BLaER1 treated with 17β-estradiol and CSF1 and Interleukin-3, amounts not matched to agents 10 nM and 100 nM (cell line): ENCODE measurements around the gene PRAMEF1.
"Not testable (repeated sequence)": the region's sequence is repeated elsewhere in the genome, so short reads cannot be mapped to it uniquely, and the experiment has no call there.

ENCODE experiments used
- H3K27ac ChIP-seq, 11 experiments: shearing (Covaris generic); formaldehyde crosslinking; 2 replicates each; pipeline ENCODE4 v1.8.1; 2022
- H3K27me3 ChIP-seq, 11 experiments: shearing (Covaris generic); formaldehyde crosslinking; 2 replicates each; pipeline ENCODE4 v1.8.1; 2022
- H3K36me3 ChIP-seq, 11 experiments: shearing (Covaris generic); formaldehyde crosslinking; 2 replicates each; pipeline ENCODE4 v1.8.1; 2022
- H3K4me1 ChIP-seq, 10 experiments: shearing (Covaris generic); formaldehyde crosslinking; 2 replicates each; pipeline ENCODE4 v1.8.1; 2022
- H3K4me2 ChIP-seq, 11 experiments: shearing (Covaris generic); formaldehyde crosslinking; 2 replicates each; pipeline ENCODE4 v1.8.1; 2022
- H3K4me3 ChIP-seq, 10 experiments: shearing (Covaris generic); formaldehyde crosslinking; 2 replicates each; pipeline ENCODE4 v1.8.1; 2022
- H3K9ac ChIP-seq, 11 experiments: shearing (Covaris generic); formaldehyde crosslinking; 2 replicates each; pipeline ENCODE4 v1.8.1; 2022
- H3K9me3 ChIP-seq, 11 experiments: shearing (Covaris generic); formaldehyde crosslinking; replicated peaks in 1 of 11; 2 replicates each; pipeline ENCODE4 v1.8.1; 2022
- H4K20me1 ChIP-seq, 11 experiments: shearing (Covaris generic); formaldehyde crosslinking; 2 replicates each; pipeline ENCODE4 v1.8.1; 2022
- Cebpa-rat ChIP-seq, 11 experiments: shearing (Covaris generic); IDR thresholded peaks; 2 replicates each; pipeline ENCODE4 v1.8.1; 2022

PRAMEF1 gene

DNA sequence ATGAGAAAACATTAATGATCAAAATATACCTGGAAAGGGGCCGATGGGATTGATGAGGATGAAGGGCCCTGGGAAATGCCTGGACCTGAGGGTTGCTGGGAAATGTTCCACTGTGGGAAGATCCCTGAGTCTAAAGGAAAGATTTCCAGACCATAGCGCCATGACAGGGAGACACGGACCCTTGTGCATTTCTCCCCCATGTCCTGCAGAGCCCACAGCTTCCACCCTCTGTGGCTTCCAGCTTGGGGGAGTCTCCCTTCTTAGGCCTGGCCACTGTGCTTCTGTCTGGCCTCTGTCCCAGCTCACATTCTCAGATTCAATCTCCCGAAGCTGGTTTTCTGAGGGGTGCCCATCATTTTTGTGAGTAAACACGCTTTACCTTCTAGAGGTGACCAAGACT, 18.7 kb upstream of the PRAMEF1 start:
- peaks cover 0 to 3% (median 0%) of the 10 kb centered on the region in 11 experiments; a peak in 1 of 22 replicates for H3K9me3 ChIP-seq
- H3K4me3 ChIP-seq: no peak overlapping the region
- H4K20me1 ChIP-seq: no peaks in the 10 kb centered on the region
- no peak overlapping the region for H3K4me2 ChIP-seq
- no peaks in the 10 kb centered on the region for H3K27me3 ChIP-seq
- H3K9ac ChIP-seq: no peak overlapping the region
- H3K27ac ChIP-seq: no peak overlapping the region
- no peaks in the 10 kb centered on the region for H3K4me1 ChIP-seq
- no peaks in the 10 kb centered on the region for H3K36me3 ChIP-seq
- TF ChIP-seq Cebpa-rat (IDR thresholded peaks at IDR 0.05): no peak

- no peak within 1 kb of the TSS for H3K4me3 ChIP-seq
- H3K9me3 ChIP-seq: peaks cover 0 to 3% (median 0%) of the 10 kb centered on the region in 11 experiments; a peak in 1 of 22 replicates
- no peaks in the 10 kb centered on the region for H3K36me3 ChIP-seq
- H3K9ac ChIP-seq: no peak within 1 kb of the TSS
- H4K20me1 ChIP-seq: no peaks in the 10 kb centered on the region
- no peaks in the 10 kb centered on the region for H3K27me3 ChIP-seq
- H3K4me1 ChIP-seq: no peaks in the 10 kb centered on the region
- no peak for TF ChIP-seq Cebpa-rat (IDR thresholded peaks at IDR 0.05)
- H3K4me2 ChIP-seq: no peak within 1 kb of the TSS
- H3K27ac ChIP-seq: no peak within 1 kb of the TSS
Observed at GRCh38 chr1:12773438-12773837, 17.8 kb upstream of the PRAMEF1 start, which contains the start of gene PRAMEF12. Gene PRAMEF12 (plus strand): TSS chr1:12773738. CDS start chr1:12774868, 1,130 bp downstream.

GRCh38 chr1:12774801-12775345, 16.3 kb upstream of the PRAMEF1 start:
- Histone ChIP-seq H3K27ac (no peak overlapping the region), H3K4me2 (no peak overlapping the region), H3K36me3 (no peaks in the 10 kb centered on the region), H3K4me1 (no peaks in the 10 kb centered on the region), H3K27me3 (no peaks in the 10 kb centered on the region), H3K9ac (no peak overlapping the region), H3K9me3 (peaks cover 0 to 3% (median 0%) of the 10 kb centered on the region in 11 experiments; a peak in 1 of 22 replicates), H4K20me1 (no peaks in the 10 kb centered on the region), H3K4me3 (no peak overlapping the region)
- no peak for TF ChIP-seq Cebpa-rat (IDR thresholded peaks at IDR 0.05)

DNA sequence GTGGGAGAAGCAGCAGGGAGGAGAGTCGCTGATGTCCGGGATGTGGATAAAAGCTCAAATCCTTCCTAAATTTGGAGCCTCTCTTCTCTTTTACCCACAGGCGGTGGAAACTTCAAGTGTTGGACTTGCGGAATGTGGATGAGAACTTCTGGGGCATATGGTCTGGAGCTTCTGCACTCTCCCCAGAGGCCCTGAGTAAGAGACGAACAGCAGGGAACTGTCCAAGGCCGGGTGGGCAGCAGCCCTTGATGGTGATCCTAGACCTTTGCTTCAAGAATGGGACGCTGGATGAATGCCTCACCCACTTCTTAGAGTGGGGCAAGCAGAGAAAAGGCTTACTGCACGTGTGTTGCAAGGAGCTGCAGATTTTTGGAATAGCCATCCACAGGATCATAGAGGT, 15.8 kb upstream of the PRAMEF1 start:
- H3K4me1 ChIP-seq: no peaks in the 10 kb centered on the region
- no peaks in the 10 kb centered on the region for H3K27me3 ChIP-seq
- no peak overlapping the region for H3K27ac ChIP-seq
- no peaks in the 10 kb centered on the region for H3K36me3 ChIP-seq
- no peaks in the 10 kb centered on the region for H4K20me1 ChIP-seq
- H3K9ac ChIP-seq: no peak overlapping the region
- H3K4me3 ChIP-seq: no peak overlapping the region
- TF ChIP-seq Cebpa-rat (IDR thresholded peaks at IDR 0.05): no peak
- H3K4me2 ChIP-seq: no peak overlapping the region
- H3K9me3 ChIP-seq: peaks cover 0 to 3% (median 0%) of the 10 kb centered on the region in 11 experiments; a peak in 1 of 22 replicates

- no peaks in the 10 kb centered on the region for H3K36me3 ChIP-seq
- no peak overlapping the region for H3K4me2 ChIP-seq
- TF ChIP-seq Cebpa-rat (IDR thresholded peaks at IDR 0.05): no peak
- no peak overlapping the region for H3K4me3 ChIP-seq
- H3K27ac ChIP-seq: no peak overlapping the region
- no peaks in the 10 kb centered on the region for H4K20me1 ChIP-seq
- H3K9me3 ChIP-seq: peaks cover 0 to 3% (median 0%) of the 10 kb centered on the region in 11 experiments; a peak in 1 of 22 replicates
- no peaks in the 10 kb centered on the region for H3K4me1 ChIP-seq
- H3K27me3 ChIP-seq: no peaks in the 10 kb centered on the region
- H3K9ac ChIP-seq: no peak overlapping the region
Observed at GRCh38 chr1:12776801-12777557, 14.2 kb upstream of the PRAMEF1 start.

DNA sequence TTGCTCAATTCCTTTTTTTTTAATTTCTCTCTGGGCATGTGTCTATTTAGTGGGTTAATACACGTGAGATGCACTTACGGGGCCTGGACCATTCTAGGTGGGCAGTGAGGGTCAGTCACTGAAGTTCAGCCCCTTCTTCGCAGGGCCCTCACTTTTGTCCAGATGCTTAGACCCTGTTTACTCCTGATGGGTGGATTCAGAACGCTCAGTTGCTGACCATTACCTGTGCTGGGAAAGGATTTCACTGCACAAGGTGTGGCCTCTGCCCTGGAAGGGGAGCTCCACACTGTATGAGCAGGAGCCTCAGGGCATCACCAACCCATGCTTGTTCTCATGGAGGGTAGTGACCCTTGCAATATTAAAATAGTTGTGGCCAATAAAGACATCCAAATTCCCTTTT, 13.1 kb upstream of the PRAMEF1 start:
- Histone ChIP-seq H3K27me3 (no peaks in the 10 kb centered on the region), H4K20me1 (no peaks in the 10 kb centered on the region), H3K9me3 (peaks cover 0 to 3% (median 0%) of the 10 kb centered on the region in 11 experiments; a peak in 2 of 22 replicates), H3K9ac (no peak overlapping the region), H3K36me3 (no peaks in the 10 kb centered on the region), H3K4me3 (no peak overlapping the region), H3K27ac (no peak overlapping the region), H3K4me1 (no peaks in the 10 kb centered on the region), H3K4me2 (no peak overlapping the region)
- no peak for TF ChIP-seq Cebpa-rat (IDR thresholded peaks at IDR 0.05)

- Histone ChIP-seq H3K4me1 (no peaks in the 10 kb centered on the region), H3K4me3 (no peak overlapping the region), H3K36me3 (no peaks in the 10 kb centered on the region), H3K27ac (no peak overlapping the region), H4K20me1 (no peaks in the 10 kb centered on the region), H3K9ac (no peak overlapping the region), H3K9me3 (peaks cover under 1 to 8% (median 1%) of the 10 kb centered on the region in 11 experiments; a peak in 18 of 22 replicates), H3K27me3 (no peaks in the 10 kb centered on the region), H3K4me2 (no peak overlapping the region)
- TF ChIP-seq Cebpa-rat (IDR thresholded peaks at IDR 0.05): no peak
Observed at GRCh38 chr1:12778907-12779306, 12.3 kb upstream of the PRAMEF1 start.

DNA sequence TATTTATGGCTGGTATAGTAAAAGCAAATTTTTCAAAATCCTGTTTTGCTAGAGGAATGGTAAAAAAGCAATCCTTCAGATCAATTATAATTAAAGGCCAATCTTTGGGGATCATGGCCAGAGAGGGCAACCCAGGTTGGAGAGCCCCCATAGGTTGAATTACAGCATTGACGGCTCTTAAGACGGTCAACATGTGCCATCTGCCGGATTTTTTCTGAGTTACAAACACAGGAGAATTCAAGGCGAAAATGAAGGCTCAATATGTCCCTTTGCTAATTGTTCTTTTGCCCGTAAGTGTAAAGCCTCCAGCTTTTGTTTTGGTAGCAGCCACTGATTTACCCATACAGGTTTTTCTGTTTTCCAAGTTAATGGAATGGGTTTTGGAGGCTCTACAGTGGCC, 9.7 kb upstream of the PRAMEF1 start:
- H3K9me3 ChIP-seq: peaks cover 21 to 34% (median 27%) of the 10 kb centered on the region in 11 experiments
- not testable (repeated sequence) for H3K27me3 ChIP-seq, H3K9ac ChIP-seq, H3K27ac ChIP-seq, H4K20me1 ChIP-seq, H3K4me2 ChIP-seq, H3K36me3 ChIP-seq, H3K4me1 ChIP-seq, H3K4me3 ChIP-seq

DNA sequence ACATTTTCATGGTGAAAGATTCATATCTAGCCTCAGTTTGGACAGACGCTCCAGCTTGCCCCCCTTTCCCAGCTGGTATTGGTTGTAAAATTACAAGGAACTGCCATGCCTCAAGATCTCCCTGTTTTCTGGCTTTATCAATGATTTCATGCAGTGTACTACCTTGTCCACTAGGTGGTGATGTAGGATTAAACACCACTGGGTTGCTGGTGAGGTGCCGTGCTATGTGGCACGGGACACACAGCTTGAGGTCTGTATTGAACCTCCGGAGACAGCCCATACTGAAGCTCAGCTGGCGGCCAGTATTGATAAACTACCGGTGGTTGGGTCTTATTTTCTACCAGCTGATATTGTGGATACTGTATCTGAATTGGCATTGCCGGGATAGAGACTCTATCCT, 7.4 kb upstream of the PRAMEF1 start:
- H4K20me1 ChIP-seq, H3K36me3 ChIP-seq, H3K4me1 ChIP-seq, H3K4me2 ChIP-seq, H3K27ac ChIP-seq, H3K27me3 ChIP-seq, H3K4me3 ChIP-seq, H3K9ac ChIP-seq: not testable (repeated sequence)
- peaks cover 21 to 36% (median 29%) of the 10 kb centered on the region in 11 experiments for H3K9me3 ChIP-seq

GRCh38 chr1:12784729-12785128, 6.5 kb upstream of the PRAMEF1 start:
- not testable (repeated sequence) for H3K9ac ChIP-seq, H3K4me1 ChIP-seq, H3K27me3 ChIP-seq, H3K4me3 ChIP-seq, H4K20me1 ChIP-seq, H3K36me3 ChIP-seq, H3K4me2 ChIP-seq, H3K27ac ChIP-seq
- peaks cover 21 to 36% (median 29%) of the 10 kb centered on the region in 11 experiments for H3K9me3 ChIP-seq
